H9 (cell line): ENCODE data around the gene GCGR. TPM values are rescaled to one million over a fixed set of nuclear protein-coding genes. Genes with fewer than 3 reads are reported as not detected.

Experiments used
- DNase-seq: peaks from one replicate; pipeline ENCODE4 v3.0.0-alpha.2; 2017
- H2AFZ ChIP-seq: one replicate; pipeline ENCODE4 v1.6.1; 2013; ENCODE audit warnings: mild to moderate bottlenecking, low read length, control low read depth, moderate library complexity
- H2AK5ac ChIP-seq: 2 replicates; pipeline ENCODE4 v1.6.1; 2013; ENCODE audit warnings: low read length, control low read depth, mixed read lengths; ENCODE audit not compliant: insufficient read length
- H2BK120ac ChIP-seq: one replicate; pipeline ENCODE4 v1.6.1; 2013; ENCODE audit warnings: low read depth, mild to moderate bottlenecking, low read length, control low read depth, inconsistent platforms; ENCODE audit not compliant: poor library complexity, severe bottlenecking
- H2BK12ac ChIP-seq: 2 replicates; pipeline ENCODE4 v1.6.1; 2013; ENCODE audit warnings: low read length, control low read depth, mixed read lengths, low read depth; ENCODE audit not compliant: insufficient read length
- H2BK15ac ChIP-seq: 2 replicates; pipeline ENCODE4 v1.6.1; 2013; ENCODE audit warnings: low read depth, low read length, control low read depth
- H2BK20ac ChIP-seq: one replicate; pipeline ENCODE4 v1.6.1; 2013; ENCODE audit warnings: low read depth, mild to moderate bottlenecking, low read length, control low read depth, inconsistent platforms; ENCODE audit not compliant: poor library complexity, severe bottlenecking
- H2BK5ac ChIP-seq: 2 replicates; pipeline ENCODE4 v1.6.1; 2013; ENCODE audit warnings: low read length, control low read depth, mixed read lengths; ENCODE audit not compliant: insufficient read length
- H3K14ac ChIP-seq: 2 replicates; pipeline ENCODE4 v1.6.1; 2013; ENCODE audit warnings: low read length, control low read depth; ENCODE audit not compliant: insufficient read depth
- H3K18ac ChIP-seq: 2 replicates; pipeline ENCODE4 v1.6.1; 2013; ENCODE audit warnings: low read depth, mild to moderate bottlenecking, mixed read lengths, low read length, control low read depth; ENCODE audit not compliant: insufficient read length
- H3K23ac ChIP-seq: 2 replicates; pipeline ENCODE4 v1.6.1; 2013; ENCODE audit warnings: low read length, control low read depth, mixed read lengths, low read depth; ENCODE audit not compliant: insufficient read length
- H3K23me2 ChIP-seq: 2 replicates; pipeline ENCODE4 v1.6.1; 2013; ENCODE audit warnings: low read depth, mild to moderate bottlenecking, mixed read lengths, low read length, control low read depth; ENCODE audit not compliant: insufficient read length, poor library complexity, severe bottlenecking
- H3K27ac ChIP-seq: 2 replicates; pipeline ENCODE4 v1.5.1; 2013; ENCODE audit warnings: low read length, control low read depth, mixed read lengths, low read depth; ENCODE audit not compliant: insufficient read length
- H3K27me3 ChIP-seq: 2 replicates; pipeline ENCODE4 v1.6.1; 2013; ENCODE audit warnings: low read length, control low read depth, inconsistent platforms; ENCODE audit not compliant: insufficient read depth
- H3K4ac ChIP-seq: 2 replicates; pipeline ENCODE4 v1.6.1; 2013; ENCODE audit warnings: low read depth, mild to moderate bottlenecking, control low read depth, inconsistent platforms, low read length, moderate library complexity
- H3K4me1 ChIP-seq: 2 replicates; pipeline ENCODE4 v1.6.1; 2013; ENCODE audit warnings: low read length, control low read depth, inconsistent platforms; ENCODE audit not compliant: insufficient read depth
- H3K4me2 ChIP-seq: 2 replicates; pipeline ENCODE4 v1.6.1; 2013; ENCODE audit warnings: low read length, control low read depth, mixed read lengths; ENCODE audit not compliant: insufficient read length, insufficient read depth
- H3K56ac ChIP-seq: 2 replicates; pipeline ENCODE4 v1.6.1; 2013; ENCODE audit warnings: low read depth, mild to moderate bottlenecking, mixed read lengths, low read length, control low read depth; ENCODE audit not compliant: insufficient read length
- H3K79me1 ChIP-seq: 2 replicates; pipeline ENCODE4 v1.6.1; 2013; ENCODE audit warnings: low read depth, mild to moderate bottlenecking, moderate library complexity, low read length, control low read depth, inconsistent platforms; ENCODE audit not compliant: insufficient read depth, poor library complexity, severe bottlenecking
- H3K79me2 ChIP-seq: 2 replicates; pipeline ENCODE4 v1.6.1; 2013; ENCODE audit warnings: low read length, control low read depth, inconsistent platforms; ENCODE audit not compliant: insufficient read depth
- H3K9ac ChIP-seq: 2 replicates; pipeline ENCODE4 v1.6.1; 2013; ENCODE audit warnings: low read length, control low read depth, mixed read lengths; ENCODE audit not compliant: insufficient read length; ENCODE audit errors: extremely low read depth
- H3K9me3 ChIP-seq: one replicate; pipeline ENCODE4 v1.6.1; 2013; ENCODE audit warnings: low read depth, low read length, inconsistent platforms; ENCODE audit not compliant: control insufficient read depth
- H3T11ph ChIP-seq: one replicate; pipeline ENCODE4 v1.6.1; 2013; ENCODE audit warnings: mild to moderate bottlenecking, low read length, control low read depth, inconsistent platforms
- H4K20me1 ChIP-seq: one replicate; pipeline ENCODE4 v1.6.1; 2013; ENCODE audit not compliant: control insufficient read depth, insufficient read length, insufficient read depth
- H4K5ac ChIP-seq: 2 replicates; pipeline ENCODE4 v1.6.1; 2013; ENCODE audit warnings: low read depth, mild to moderate bottlenecking, mixed read lengths, low read length, control low read depth; ENCODE audit not compliant: insufficient read length
- H4K8ac ChIP-seq: replicated peaks from 2 replicates; pipeline ENCODE4 v1.6.1; 2013; ENCODE audit warnings: low read length, control low read depth, mixed read lengths, low read depth; ENCODE audit not compliant: insufficient read length
- H4K91ac ChIP-seq: 2 replicates; pipeline ENCODE4 v1.6.1; 2013; ENCODE audit warnings: low read depth, mild to moderate bottlenecking, moderate library complexity, mixed read lengths, low read length, control low read depth; ENCODE audit not compliant: insufficient read length
- H3K27ac Mint-ChIP-seq, 3 experiments: 2 replicates in 2 of 3; 3 replicates in 1 of 3; pipeline ENCODE4 v1.8.0; 2020 to 2021; ENCODE audit warnings: mixed read lengths in 3 of 3, mild to moderate bottlenecking in 1 of 3, moderate library complexity in 1 of 3
- H3K27me3 Mint-ChIP-seq: 2 replicates; pipeline ENCODE4 v1.8.0; 2021; ENCODE audit warnings: low read depth, mild to moderate bottlenecking, moderate library complexity, mixed read lengths
- H3K36me3 Mint-ChIP-seq, 3 experiments: 2 replicates in 2 of 3; 3 replicates in 1 of 3; pipeline ENCODE4 v1.8.0; 2020 to 2021; ENCODE audit warnings: low read depth in 3 of 3, mixed read lengths in 3 of 3; ENCODE audit not compliant: insufficient read depth in 1 of 3
- H3K4me1 Mint-ChIP-seq, 2 experiments: 2 replicates each; pipeline ENCODE4 v1.8.0; 2020; ENCODE audit warnings: mixed read lengths in 2 of 2
- H3K4me3 Mint-ChIP-seq, 2 experiments: 2 replicates in 1 of 2; 3 replicates in 1 of 2; pipeline ENCODE4 v1.8.0; 2020 to 2021; ENCODE audit warnings: mild to moderate bottlenecking in 2 of 2, mixed read lengths in 2 of 2, moderate library complexity in 1 of 2
- H3K9me3 Mint-ChIP-seq, 2 experiments: 2 replicates in 1 of 2; 3 replicates in 1 of 2; pipeline ENCODE4 v1.8.0; 2020; ENCODE audit warnings: mild to moderate bottlenecking in 2 of 2, mixed read lengths in 2 of 2, moderate library complexity in 1 of 2
- CTCF ChIP-seq: fragments of 200-600 bp; sonication (generic); conservative IDR thresholded peaks from 3 replicates; pipeline ENCODE4 v1.8.0; 2021; ENCODE audit warnings: antibody characterized with exemption, mild to moderate bottlenecking
- WGBS: extraction: QIAGEN DNeasy Blood & Tissue Kit; methylation state at CpG from one replicate; pipeline ENCODE4 v1.1.7; 2013; ENCODE audit warnings: missing lambda C conversion rate, low lambda C conversion rate, mixed read lengths; ENCODE audit not compliant: insufficient read length; ENCODE audit errors: extremely low coverage; 5-methylcytosine and 5-hydroxymethylcytosine counted together
- total RNA-seq: library from RNA; stranded (reverse); gene quantifications from 2 replicates; pipeline ENCODE4 v1.2.1, GENCODE V29; 2021

Gene GCGR
- total RNA-seq, 1 experiment from 2014 or later, result 0.24 TPM

GRCh38 chr17:81833160-81833920, 29.4 kb downstream of the GCGR start, which contains the start of gene MCRIP1:
Gene MCRIP1, minus strand, starts transcription at chr17:81833291. Its CDS starts 8,785 bp downstream, at chr17:81824506.
- Histone ChIP-seq H4K91ac (no peak within 1 kb of the TSS), H3K79me1 (peaks cover 7% of the 10 kb centered on the region), H2BK120ac (no peak within 1 kb of the TSS), H2BK20ac (no peak within 1 kb of the TSS), H3K18ac (peak within 1 kb of the TSS; percentile 96), H3K27me3 (no peaks in the 10 kb centered on the region), H2BK15ac (no peak within 1 kb of the TSS), H4K5ac (no peak within 1 kb of the TSS), H3K27ac (no peak within 1 kb of the TSS), H3T11ph (no peak within 1 kb of the TSS), H3K9me3 (no peaks in the 10 kb centered on the region), H3K4me1 (peaks cover 3% of the 10 kb centered on the region; the same call in 1 of the 2 replicates), H3K4me2 (peak within 1 kb of the TSS; percentile 75), H4K8ac (peak within 1 kb of the TSS; percentile 56), H2BK5ac (no peak within 1 kb of the TSS), H3K79me2 (peaks cover 8% of the 10 kb centered on the region; the same call in 1 of the 2 replicates), H3K23me2 (peaks cover 17% of the 10 kb centered on the region), H2AK5ac (no peak within 1 kb of the TSS), H3K9ac (peak within 1 kb of the TSS; percentile 98), H3K14ac (peak within 1 kb of the TSS; percentile 95), H2BK12ac (no peak within 1 kb of the TSS), H3K4ac (peak within 1 kb of the TSS; percentile 2; the same call in 1 of the 2 replicates), H3K56ac (peak within 1 kb of the TSS; percentile 1), H2AFZ (no peak within 1 kb of the TSS), H3K23ac (no peak within 1 kb of the TSS), H4K20me1 (no peaks in the 10 kb centered on the region)
- peak within 1 kb of the TSS; percentile 87 to 94 for H3K4me3 Mint-ChIP-seq
- peak; percentile 98 for DNase-seq
- no peaks in the 10 kb centered on the region for H3K9me3 Mint-ChIP-seq
- no peaks in the 10 kb centered on the region; the same call in 1 of the 2 replicates for H3K27me3 Mint-ChIP-seq
- peaks cover 0 to 6% (median 0%) of the 10 kb centered on the region in 3 experiments; a peak in 4 of 7 replicates for H3K36me3 Mint-ChIP-seq
- peaks cover 12 to 16% of the 10 kb centered on the region in 2 experiments for H3K4me1 Mint-ChIP-seq
- H3K27ac Mint-ChIP-seq, result peak within 1 kb of the TSS; percentile 83 to 96 (median 84); a peak in 4 of 7 replicates
- no CpG with 5 or more reads among the region's 76 CpGs for WGBS
- TF ChIP-seq CTCF, result no peak
